HCT116 (cell line): ENCODE results near the gene RBFOX2. TPM values are rescaled to one million over a fixed set of nuclear protein-coding genes. Genes with fewer than 3 reads are reported as not detected.

Source experiments
- ATAC-seq: fragments of 200-7000 bp; cut with Tn5 transposase; 2 replicates; pipeline ENCODE4 v1.9.1; 2020; ENCODE audit warnings: mild to moderate bottlenecking, moderate library complexity
- BruUV-seq: library from RNA; stranded (reverse); fragments of 400-500 nt; replicated peaks from 2 replicates; lab custom pipeline; 2021; lab: Mats Ljungman, UMichigan
- CTCF ChIA-PET: fragments of 300-600 bp; sonication (Branson Sonifier 250); formaldehyde crosslinking; loops from one replicate; lab custom pipeline; 2021; ENCODE audit warnings: antibody characterized with exemption; lab: Charles Lee
- POLR2A ChIA-PET: fragments of 300-600, 350-600 bp; sonication (Branson Sonifier 250); formaldehyde crosslinking; loops from one replicate; lab custom pipeline; 2021; ENCODE audit warnings: antibody characterized with exemption; lab: Charles Lee
- RAD21 ChIA-PET, 2 experiments: fragments of 300-600 bp; sonication (Branson Sonifier 250); formaldehyde crosslinking; loops; one replicate each; lab custom pipeline; 2023; ENCODE audit warnings: low total read pairs in 2 of 2; ENCODE audit not compliant: uncharacterized antibody in 2 of 2, unreplicated experiment in 2 of 2, low non-redundant PET in 1 of 2; lab: Charles Lee
- DNase-seq: peaks from one replicate; pipeline ENCODE4 v3.0.0-alpha.2; 2010; ENCODE audit warnings: low read depth, low spot score
- H2AFZ ChIP-seq: fragments of 200-600 bp; shearing (Covaris generic), sonication (generic); 2 replicates; pipeline ENCODE4 v1.6.1; 2017; ENCODE audit warnings: low read depth, mixed run types, mixed read lengths, antibody characterized with exemption, low read length; ENCODE audit not compliant: poor library complexity, severe bottlenecking
- H3K27ac ChIP-seq: 2 replicates; pipeline ENCODE4 v1.5.1; 2012; ENCODE audit warnings: low read depth, low read length
- H3K27me3 ChIP-seq: fragments of 200-600 bp; sonication (generic); 2 replicates; pipeline ENCODE4 v1.6.1; 2016; ENCODE audit warnings: mixed run types, low read length, mixed read lengths; ENCODE audit not compliant: insufficient read depth
- H3K36me3 ChIP-seq, 2 experiments: fragments of 200-500 bp in 1 of 2; fragments of 200-600 bp in 1 of 2; sonication (Bioruptor generic) in 1 of 2; sonication (generic) in 1 of 2; 2 replicates each; pipeline versions ENCODE4 v1.5.1 to v1.6.1; 2014 to 2016; ENCODE audit warnings: low read length in 2 of 2, inconsistent platforms in 1 of 2, mixed read lengths in 1 of 2, mixed run types in 1 of 2; ENCODE audit not compliant: insufficient read depth in 2 of 2, control insufficient read depth in 1 of 2
- H3K4me1 ChIP-seq, 2 experiments: fragments of 200-600 bp in 1 of 2; sonication (generic) in 1 of 2; 2 replicates each; pipeline versions ENCODE4 v1.5.1 to v1.6.1; 2012 to 2017; ENCODE audit warnings: low read length in 2 of 2, inconsistent platforms in 1 of 2, mild to moderate bottlenecking in 1 of 2, mixed read lengths in 1 of 2, mixed run types in 1 of 2, moderate library complexity in 1 of 2; ENCODE audit not compliant: insufficient read depth in 2 of 2, control insufficient read depth in 1 of 2
- H3K4me2 ChIP-seq: fragments of 200-600 bp; sonication (generic); 2 replicates; pipeline ENCODE4 v1.6.1; 2017; ENCODE audit warnings: mixed run types, low read length, mixed read lengths
- H3K4me3 ChIP-seq, 2 experiments: fragments of 200-600 bp in 1 of 2; sonication (generic) in 1 of 2; replicated peaks in 1 of 2; 2 replicates each; pipeline ENCODE4 v1.5.1; 2011 to 2016; ENCODE audit warnings: low read length in 2 of 2, control low read depth in 1 of 2, low read depth in 1 of 2, mild to moderate bottlenecking in 1 of 2, mixed read lengths in 1 of 2, mixed run types in 1 of 2
- H3K79me2 ChIP-seq: fragments of 200-600 bp; sonication (generic); 2 replicates; pipeline ENCODE4 v1.6.1; 2017; ENCODE audit warnings: mild to moderate bottlenecking, mixed run types, low read length, moderate library complexity, mixed read lengths; ENCODE audit not compliant: insufficient read depth
- H3K9ac ChIP-seq: fragments of 200-600 bp; sonication (generic); 2 replicates; pipeline ENCODE4 v1.6.1; 2016; ENCODE audit warnings: low read length, mixed read lengths
- H3K9me2 ChIP-seq: fragments of 200-600 bp; sonication (generic), shearing (Covaris generic); 2 replicates; pipeline ENCODE4 v1.6.1; 2017; ENCODE audit warnings: mixed run types, mild to moderate bottlenecking, moderate library complexity; ENCODE audit not compliant: insufficient read depth
- H3K9me3 ChIP-seq, 2 experiments: fragments of 200-500 bp in 1 of 2; fragments of 200-600 bp in 1 of 2; sonication (Bioruptor generic) in 1 of 2; sonication (generic) in 1 of 2; 2 replicates each; pipeline ENCODE4 v1.6.1; 2014 to 2017; ENCODE audit warnings: low read length in 2 of 2, mixed read lengths in 2 of 2, inconsistent platforms in 1 of 2, low read depth in 1 of 2, mild to moderate bottlenecking in 1 of 2, mixed run types in 1 of 2, moderate library complexity in 1 of 2; ENCODE audit not compliant: control insufficient read depth in 1 of 2, insufficient read depth in 1 of 2
- H4K20me1 ChIP-seq: fragments of 200-600 bp; sonication (generic), shearing (Covaris generic); 2 replicates; pipeline ENCODE4 v1.6.1; 2017; ENCODE audit warnings: mixed run types, mild to moderate bottlenecking, moderate library complexity; ENCODE audit not compliant: insufficient read depth
- CEBPB ChIP-seq: IDR thresholded peaks from 2 replicates; pipeline ENCODE4 v1.6.1; 2012; ENCODE audit warnings: low read depth
- EGR1 ChIP-seq: IDR thresholded peaks from 2 replicates; pipeline ENCODE4 v1.6.1; 2012; ENCODE audit warnings: low read depth
- ELF1 ChIP-seq: IDR thresholded peaks from 2 replicates; pipeline ENCODE4 v1.6.1; 2012; ENCODE audit warnings: low read depth, borderline replicate concordance
- EZH2 ChIP-seq: fragments of 200-600 bp; sonication (generic); IDR thresholded peaks from 2 replicates; pipeline ENCODE4 v1.6.1; 2017; ENCODE audit warnings: antibody characterized with exemption, mixed run types
- FOSL1 ChIP-seq: IDR thresholded peaks from 2 replicates; pipeline ENCODE4 v1.6.1; 2012; ENCODE audit warnings: low read depth
- MAX ChIP-seq: IDR thresholded peaks from 2 replicates; pipeline ENCODE4 v1.6.1; 2012
- POLR2A ChIP-seq: IDR thresholded peaks from 2 replicates; pipeline ENCODE4 v1.7.0; 2011; ENCODE audit warnings: borderline replicate concordance; ENCODE audit not compliant: insufficient read depth, insufficient read length; ENCODE audit errors: extremely low read depth
- POLR2AphosphoS5 ChIP-seq: IDR thresholded peaks from 2 replicates; pipeline ENCODE4 v1.6.1; 2011; ENCODE audit warnings: mild to moderate bottlenecking, low read depth, low read length, moderate library complexity
- RAD21 ChIP-seq: IDR thresholded peaks from 2 replicates; pipeline ENCODE4 v1.6.1; 2012; ENCODE audit warnings: low read depth, mild to moderate bottlenecking
- REST ChIP-seq: IDR thresholded peaks from 2 replicates; pipeline ENCODE4 v1.6.1; 2012; ENCODE audit warnings: low read depth
- SIN3A ChIP-seq: IDR thresholded peaks from 2 replicates; pipeline ENCODE4 v1.6.1; 2012; ENCODE audit warnings: low read depth
- SRF ChIP-seq: IDR thresholded peaks from 2 replicates; pipeline ENCODE4 v1.6.1; 2012; ENCODE audit warnings: low read depth
- TCF7L2 ChIP-seq: IDR thresholded peaks from 2 replicates; pipeline ENCODE4 v1.7.0; 2011; ENCODE audit warnings: borderline replicate concordance, inconsistent platforms; ENCODE audit not compliant: insufficient read depth, insufficient read length; ENCODE audit errors: extremely low read depth
- ZBTB33 ChIP-seq: IDR thresholded peaks from 2 replicates; pipeline ENCODE4 v1.6.1; 2011; ENCODE audit warnings: mild to moderate bottlenecking, low read length, moderate library complexity; ENCODE audit not compliant: insufficient replicate concordance; ENCODE audit errors: extremely low read depth
- ZFX ChIP-seq: fragments of 450-650 bp; IDR thresholded peaks from 2 replicates; pipeline ENCODE4 v1.6.1; 2017
- intact Hi-C: fragments of 100-400 bp; cut with micrococcal nuclease; formaldehyde crosslinking; loops from 2 replicates; pipeline ENCODE4 v1.10.0; 2022
- total RNA-seq: library from RNA; stranded (reverse); gene quantifications from one replicate; pipeline ENCODE4 v1.2.1, GENCODE V29; 2021; ENCODE audit not compliant: unreplicated experiment

RBFOX2 gene
- total RNA-seq, 1 experiment from 2014 or later, result 83.9 TPM

GRCh38 chr22:35835267-35835997 lies 193.2 kb downstream of the RBFOX2 start (continued):
- TF ChIP-seq ELF1 (no peak), RAD21 (no peak), FOSL1 (peak; percentile 77), POLR2AphosphoS5 (no peak)

GRCh38 chr22:35834061-35834460 lies 194.6 kb downstream of the RBFOX2 start:
- no peaks in the 10 kb centered on the region for H3K9me2 ChIP-seq
- DNase-seq, result no peak
- no peak overlapping the region for H3K9ac ChIP-seq
- BruUV-seq, result no TSS peak
- no peaks in the 10 kb centered on the region for H3K9me3 ChIP-seq
- ChIA-PET RAD21 (no interaction called here), CTCF (no interaction called here)
- H2AFZ ChIP-seq, result no peak overlapping the region
- H3K4me3 ChIP-seq, result no peak overlapping the region
- H4K20me1 ChIP-seq, result no peaks in the 10 kb centered on the region
- TF ChIP-seq POLR2AphosphoS5 (no peak), ZFX (no peak), SIN3A (no peak), POLR2A (no peak), ZBTB33 (no peak), SRF (no peak), REST (no peak), RAD21 (no peak), EZH2 (no peak), TCF7L2 (no peak), EGR1 (no peak), CEBPB (no peak), ELF1 (no peak), MAX (no peak)
- TF ChIP-seq, all 23 proteins: peak for 0
- Histone ChIP-seq H3K27me3 (no peaks in the 10 kb centered on the region), H3K27ac (no peak overlapping the region), H3K36me3 (no peaks in the 10 kb centered on the region), H3K79me2 (peaks cover 87% of the 10 kb centered on the region), H3K4me1 (peaks cover 34 to 45% of the 10 kb centered on the region in 2 experiments), H3K4me2 (no peak overlapping the region)
- POLR2A ChIA-PET, result no interaction called here
- intact Hi-C loops, result loop anchor here (10.0 kb wide), 1 partner anchor 459 kb away; no protein-coding TSS in a partner anchor
- ATAC-seq, result no peak
